COLO668 (cell line): Measurements from ENCODE around the gene TARBP2.

Experiments used
- DNase-seq: peaks from one replicate; lab custom pipeline; 2025; ENCODE audit not compliant: unreplicated experiment; lab: John Stamatoyannopoulos, UW

TARBP2 gene

DNA sequence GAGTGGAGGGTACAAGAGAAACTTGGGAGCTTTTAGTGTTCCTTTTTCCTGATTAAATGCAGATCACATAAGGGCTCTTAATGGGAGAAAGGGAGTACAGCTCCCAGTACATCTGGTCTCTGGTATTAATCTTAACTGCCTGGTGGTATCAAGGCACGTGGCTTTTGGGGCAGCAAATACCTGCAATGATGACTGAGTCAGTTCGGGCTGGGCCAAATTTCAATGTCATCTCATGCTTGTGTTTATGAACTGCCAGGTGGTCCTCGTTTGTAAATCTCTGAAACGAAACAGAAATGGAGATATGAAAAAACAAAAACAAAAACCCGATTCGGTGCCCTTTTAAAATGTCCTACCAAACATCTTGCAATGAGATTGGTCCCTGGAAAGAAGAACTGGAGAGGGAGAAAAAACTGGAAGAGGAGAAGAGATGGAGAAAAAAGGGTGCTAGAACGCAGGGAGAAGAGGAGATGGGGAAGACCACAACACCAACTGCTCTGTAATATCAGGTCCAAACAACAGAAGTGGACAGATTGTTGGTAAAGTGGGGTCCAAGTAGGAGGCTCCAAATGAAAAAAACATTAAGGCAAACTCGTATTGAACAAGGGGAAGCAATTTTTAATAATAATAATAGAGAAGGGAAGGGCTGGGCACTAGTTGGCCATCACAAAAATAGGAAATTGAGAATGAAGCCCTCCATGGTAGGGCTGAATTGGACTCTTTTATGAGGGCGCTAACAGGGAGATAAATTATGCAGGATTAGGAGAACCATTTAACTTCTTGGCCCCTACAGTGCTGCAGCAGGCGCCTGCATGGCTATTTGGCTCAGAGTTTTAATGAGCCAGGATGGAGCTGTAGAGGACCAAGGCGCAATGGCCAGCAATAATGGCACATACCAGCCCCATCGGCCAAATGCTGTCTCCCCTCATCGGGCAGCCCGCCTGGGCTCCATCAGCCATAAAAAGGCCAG is 51.6 kb downstream of the TARBP2 start:
- no peak for DNase-seq
